Activated naive CD4-positive, alpha-beta T cell treated with anti-CD3 and anti-CD28 coated beads, Interleukin-2, amount 50 U/mL, for 24 hours (primary cell): ENCODE data around the gene BCL7A.

Experiments used
- H3K27ac Mint-ChIP-seq: one replicate; pipeline ENCODE4 v1.8.0; 2021; ENCODE audit warnings: mild to moderate bottlenecking, mixed read lengths
- H3K27me3 Mint-ChIP-seq: one replicate; pipeline ENCODE4 v1.8.0; 2021; ENCODE audit warnings: mixed read lengths
- H3K36me3 Mint-ChIP-seq: one replicate; pipeline ENCODE4 v1.8.0; 2021; ENCODE audit warnings: mixed read lengths
- H3K4me1 Mint-ChIP-seq: one replicate; pipeline ENCODE4 v1.8.0; 2021; ENCODE audit warnings: mixed read lengths
- H3K4me3 Mint-ChIP-seq: one replicate; pipeline ENCODE4 v1.8.0; 2021; ENCODE audit warnings: mild to moderate bottlenecking, mixed read lengths
- H3K9me3 Mint-ChIP-seq: one replicate; pipeline ENCODE4 v1.8.0; 2021; ENCODE audit warnings: mixed read lengths

The BCL7A gene

GRCh38 chr12:121990692-121991603 is 30.7 kb upstream of the BCL7A start:
- no peak overlapping the region for H3K4me3 Mint-ChIP-seq

GRCh38 chr12:121992059-121992879 is 29.4 kb upstream of the BCL7A start:
- H3K36me3 Mint-ChIP-seq: no peaks in the 10 kb centered on the region
- H3K27ac Mint-ChIP-seq: peak overlapping the region; percentile 86
- peak overlapping the region; percentile 68 for H3K4me3 Mint-ChIP-seq
- H3K4me1 Mint-ChIP-seq: peaks cover 4% of the 10 kb centered on the region
- H3K27me3 Mint-ChIP-seq: no peaks in the 10 kb centered on the region
- no peaks in the 10 kb centered on the region for H3K9me3 Mint-ChIP-seq

More at GRCh38 chr12:121990692-121991603, 30.7 kb upstream of the BCL7A start:
- Mint-ChIP-seq H3K36me3 (no peaks in the 10 kb centered on the region), H3K27ac (no peak overlapping the region), H3K9me3 (no peaks in the 10 kb centered on the region), H3K4me1 (peaks cover 4% of the 10 kb centered on the region), H3K27me3 (no peaks in the 10 kb centered on the region)

GRCh38 chr12:121996050-121996944 is 25.4 kb upstream of the BCL7A start:
- Mint-ChIP-seq H3K27ac (no peak overlapping the region), H3K27me3 (peaks cover 2% of the 10 kb centered on the region), H3K9me3 (no peaks in the 10 kb centered on the region), H3K36me3 (peaks cover 2% of the 10 kb centered on the region), H3K4me3 (no peak overlapping the region), H3K4me1 (peaks cover 4% of the 10 kb centered on the region)

- Mint-ChIP-seq H3K36me3 (peaks cover 2% of the 10 kb centered on the region), H3K27ac (no peak overlapping the region), H3K4me1 (peaks cover 2% of the 10 kb centered on the region), H3K27me3 (peaks cover 2% of the 10 kb centered on the region), H3K4me3 (no peak overlapping the region), H3K9me3 (no peaks in the 10 kb centered on the region)
Observed at GRCh38 chr12:121996945-121997612, 24.6 kb upstream of the BCL7A start.

GRCh38 chr12:122001466-122002209 is 20.0 kb upstream of the BCL7A start:
- Mint-ChIP-seq H3K36me3 (peaks cover 3% of the 10 kb centered on the region), H3K4me3 (no peak overlapping the region), H3K4me1 (peaks cover 10% of the 10 kb centered on the region), H3K27me3 (peaks cover 5% of the 10 kb centered on the region), H3K9me3 (no peaks in the 10 kb centered on the region), H3K27ac (no peak overlapping the region)

- H3K36me3 Mint-ChIP-seq: peaks cover 2% of the 10 kb centered on the region
- no peaks in the 10 kb centered on the region for H3K9me3 Mint-ChIP-seq
- no peak overlapping the region for H3K4me3 Mint-ChIP-seq
- H3K4me1 Mint-ChIP-seq: peaks cover 12% of the 10 kb centered on the region
- H3K27me3 Mint-ChIP-seq: peaks cover 6% of the 10 kb centered on the region
- H3K27ac Mint-ChIP-seq: no peak overlapping the region
Observed at GRCh38 chr12:122003651-122004611, 17.8 kb upstream of the BCL7A start.

GRCh38 chr12:122004633-122005071 is 17.0 kb upstream of the BCL7A start:
- Mint-ChIP-seq H3K4me3 (no peak overlapping the region), H3K9me3 (no peaks in the 10 kb centered on the region), H3K4me1 (peaks cover 12% of the 10 kb centered on the region)

GRCh38 chr12:122005252-122005776 is 16.4 kb upstream of the BCL7A start:
- Mint-ChIP-seq H3K4me3 (no peak overlapping the region), H3K36me3 (peaks cover 2% of the 10 kb centered on the region), H3K27me3 (peaks cover 5% of the 10 kb centered on the region), H3K9me3 (no peaks in the 10 kb centered on the region), H3K27ac (no peak overlapping the region), H3K4me1 (peaks cover 12% of the 10 kb centered on the region)

More at GRCh38 chr12:122004633-122005071, 17.0 kb upstream of the BCL7A start:
- Mint-ChIP-seq H3K27me3 (peaks cover 5% of the 10 kb centered on the region), H3K36me3 (peaks cover 2% of the 10 kb centered on the region), H3K27ac (no peak overlapping the region)

- Mint-ChIP-seq H3K4me3 (peak overlapping the region; percentile 33), H3K4me1 (peaks cover 12% of the 10 kb centered on the region), H3K27me3 (peaks cover 5% of the 10 kb centered on the region), H3K36me3 (peaks cover 2% of the 10 kb centered on the region), H3K9me3 (no peaks in the 10 kb centered on the region), H3K27ac (no peak overlapping the region)
Observed at GRCh38 chr12:122006186-122006926, 15.3 kb upstream of the BCL7A start.

- Mint-ChIP-seq H3K27ac (no peak overlapping the region), H3K4me3 (no peak overlapping the region), H3K27me3 (peaks cover 2% of the 10 kb centered on the region), H3K36me3 (peaks cover 2% of the 10 kb centered on the region), H3K9me3 (no peaks in the 10 kb centered on the region), H3K4me1 (peaks cover 10% of the 10 kb centered on the region)
Observed at GRCh38 chr12:122009741-122010140, 11.9 kb upstream of the BCL7A start.

GRCh38 chr12:122012184-122012583 is 9.5 kb upstream of the BCL7A start:
- no peaks in the 10 kb centered on the region for H3K36me3 Mint-ChIP-seq
- H3K4me3 Mint-ChIP-seq: no peak overlapping the region
- no peak overlapping the region for H3K27ac Mint-ChIP-seq
- no peaks in the 10 kb centered on the region for H3K4me1 Mint-ChIP-seq
- no peaks in the 10 kb centered on the region for H3K9me3 Mint-ChIP-seq
- H3K27me3 Mint-ChIP-seq: peaks cover 2% of the 10 kb centered on the region

- H3K9me3 Mint-ChIP-seq: no peaks in the 10 kb centered on the region
- H3K27me3 Mint-ChIP-seq: peaks cover 2% of the 10 kb centered on the region
- H3K36me3 Mint-ChIP-seq: no peaks in the 10 kb centered on the region
- H3K4me1 Mint-ChIP-seq: no peaks in the 10 kb centered on the region
- H3K4me3 Mint-ChIP-seq: no peak overlapping the region
- no peak overlapping the region for H3K27ac Mint-ChIP-seq
Observed at GRCh38 chr12:122013136-122013535, 8.5 kb upstream of the BCL7A start.
